Measurements from ENCODE around the gene KLHL36. TPM values are rescaled to one million over a fixed set of nuclear protein-coding genes. Genes with fewer than 3 reads are reported as not detected.

The KLHL36 gene
- total RNA-seq, 2 donors from 2014 or later, result 44.2 to 59.2 TPM

- H3K27ac Mint-ChIP-seq, result no peak overlapping the region
- Histone ChIP-seq H3K9ac (ENCODE audit: extremely low read depth, low read length, poor library complexity, severe bottlenecking) (no peak overlapping the region), H3K4me1 (ENCODE audit: control insufficient read depth, insufficient read depth, low read length) (no peaks in the 10 kb centered on the region), H3K27ac (ENCODE audit: low read depth, low read length) (no peak overlapping the region), H3K36me3 (ENCODE audit: control insufficient read depth, insufficient read depth, low read length) (no peaks in the 10 kb centered on the region), H3K9me3 (ENCODE audit: control insufficient read depth, low read length) (no peaks in the 10 kb centered on the region), H3K27me3 (ENCODE audit: control insufficient read depth, insufficient read depth, low read length, poor library complexity, severe bottlenecking) (no peaks in the 10 kb centered on the region), H3K4me3 (ENCODE audit: low read length) (no peak overlapping the region)
- 75 to 86% methylated on average over 4 of the region's 4 CpGs for WGBS, 2 experiments (ENCODE audit: insufficient coverage in 1 of 2, insufficient read length in 1 of 2)
- no peak for DNase-seq
- H3K27me3 Mint-ChIP-seq (ENCODE audit: insufficient read depth), result no peaks in the 10 kb centered on the region
- H3K4me1 Mint-ChIP-seq, result peaks cover 3% of the 10 kb centered on the region
- TF ChIP-seq CTCF (conservative IDR thresholded peaks at IDR 0.05), result no peak
- no peak overlapping the region for H3K4me3 Mint-ChIP-seq
- H3K36me3 Mint-ChIP-seq (ENCODE audit: low read depth), result no peaks in the 10 kb centered on the region
- no peaks in the 10 kb centered on the region for H3K9me3 Mint-ChIP-seq
Measured at GRCh38 chr16:84637709-84638108, 10.6 kb upstream of the KLHL36 start.

- no peaks in the 10 kb centered on the region for H3K9me3 ChIP-seq (ENCODE audit: control insufficient read depth, low read length)
- peaks cover 3% of the 10 kb centered on the region for H3K4me1 Mint-ChIP-seq
- H3K27ac ChIP-seq (ENCODE audit: low read depth, low read length), result no peak overlapping the region
- no peaks in the 10 kb centered on the region for H3K9me3 Mint-ChIP-seq
- no peaks in the 10 kb centered on the region for H3K27me3 Mint-ChIP-seq (ENCODE audit: insufficient read depth)
- H3K36me3 Mint-ChIP-seq (ENCODE audit: low read depth), result no peaks in the 10 kb centered on the region
- H3K4me3 ChIP-seq (ENCODE audit: low read length), result no peak overlapping the region
- H3K27ac Mint-ChIP-seq, result no peak overlapping the region
- no peak for TF ChIP-seq CTCF (conservative IDR thresholded peaks at IDR 0.05)
- H3K9ac ChIP-seq (ENCODE audit: extremely low read depth, low read length, poor library complexity, severe bottlenecking), result no peak overlapping the region
- no peaks in the 10 kb centered on the region for H3K27me3 ChIP-seq (ENCODE audit: control insufficient read depth, insufficient read depth, low read length, poor library complexity, severe bottlenecking)
- H3K36me3 ChIP-seq (ENCODE audit: control insufficient read depth, insufficient read depth, low read length), result no peaks in the 10 kb centered on the region
- WGBS, 2 experiments (ENCODE audit: insufficient coverage in 1 of 2, insufficient read length in 1 of 2), result 86 to 92% methylated on average over 7 to 8 of the region's 8 CpGs
- H3K4me3 Mint-ChIP-seq, result no peak overlapping the region
- no peaks in the 10 kb centered on the region for H3K4me1 ChIP-seq (ENCODE audit: control insufficient read depth, insufficient read depth, low read length)
- DNase-seq, result no peak
Measured at GRCh38 chr16:84638231-84638806, 10.0 kb upstream of the KLHL36 start.

- 92 to 94% methylated on average over 3 to 5 of the region's 5 CpGs for WGBS, 2 experiments (ENCODE audit: insufficient coverage in 1 of 2, insufficient read length in 1 of 2)
- Histone ChIP-seq H3K36me3 (ENCODE audit: control insufficient read depth, insufficient read depth, low read length) (no peaks in the 10 kb centered on the region), H3K9me3 (ENCODE audit: control insufficient read depth, low read length) (no peaks in the 10 kb centered on the region), H3K4me1 (ENCODE audit: control insufficient read depth, insufficient read depth, low read length) (no peaks in the 10 kb centered on the region), H3K9ac (ENCODE audit: extremely low read depth, low read length, poor library complexity, severe bottlenecking) (no peak overlapping the region), H3K4me3 (ENCODE audit: low read length) (no peak overlapping the region), H3K27ac (ENCODE audit: low read depth, low read length) (no peak overlapping the region), H3K27me3 (ENCODE audit: control insufficient read depth, insufficient read depth, low read length, poor library complexity, severe bottlenecking) (no peaks in the 10 kb centered on the region)
- Mint-ChIP-seq H3K4me3 (no peak overlapping the region), H3K27me3 (ENCODE audit: insufficient read depth) (no peaks in the 10 kb centered on the region), H3K9me3 (no peaks in the 10 kb centered on the region), H3K27ac (no peak overlapping the region), H3K36me3 (ENCODE audit: low read depth) (no peaks in the 10 kb centered on the region), H3K4me1 (peaks cover 3% of the 10 kb centered on the region)
- no peak for TF ChIP-seq CTCF (conservative IDR thresholded peaks at IDR 0.05)
- DNase-seq, result no peak
Measured at GRCh38 chr16:84640145-84640544, 8.2 kb upstream of the KLHL36 start.

All from endodermal cell (in vitro differentiated cells).